Vagina (tissue), 2 donors: Measurements from ENCODE around the gene ETV7. TPM values are rescaled to one million over a fixed set of nuclear protein-coding genes. Genes with fewer than 3 reads are reported as not detected.

ENCODE experiments used
- DNase-seq, 2 donors: peaks; one replicate each; pipeline ENCODE4 v3.0.0-alpha.2; 2017; ENCODE audit errors: extremely low spot score in 2 of 2
- H3K27ac ChIP-seq: fragments of 200-600 bp; sonication (generic); one replicate; pipeline ENCODE4 v1.5.1; 2019
- H3K27me3 ChIP-seq: fragments of 200-600 bp; sonication (generic); one replicate; pipeline ENCODE4 v1.5.1; 2019
- H3K36me3 ChIP-seq, 2 donors: fragments of 200-600 bp; sonication (generic); one replicate each; pipeline ENCODE4 v1.5.1; 2017 to 2019
- H3K4me1 ChIP-seq: fragments of 200-600 bp; sonication (generic); one replicate; pipeline ENCODE4 v1.5.1; 2019
- H3K4me3 ChIP-seq, 2 donors: fragments of 200-600 bp; sonication (generic); 1 replicate in 1 of 2; 2 replicates in 1 of 2; pipeline ENCODE4 v1.5.1; 2016 to 2019
- H3K9me3 ChIP-seq: fragments of 200-600 bp; sonication (generic); one replicate; pipeline ENCODE4 v1.5.1; 2019
- CTCF ChIP-seq, 3 experiments: fragments of 450-650 bp in 2 of 3; fragments of 200-600 bp in 1 of 3; sonication (generic) in 1 of 3; IDR thresholded peaks; one replicate each; pipeline ENCODE4 v1.5.1; 2017 to 2019; ENCODE audit warnings: antibody characterized with exemption in 3 of 3, mild to moderate bottlenecking in 2 of 3, moderate library complexity in 2 of 3
- POLR2A ChIP-seq, 2 donors: fragments of 450-650 bp; IDR thresholded peaks; one replicate each; pipeline ENCODE4 v1.6.1; 2017; ENCODE audit warnings: antibody characterized with exemption in 2 of 2, mild to moderate bottlenecking in 2 of 2, moderate library complexity in 2 of 2
- POLR2AphosphoS5 ChIP-seq, 2 donors: sonication (generic); formaldehyde crosslinking; IDR thresholded peaks; one replicate each; pipeline ENCODE4 v1.9.0; 2017; ENCODE audit warnings: antibody characterized with exemption in 2 of 2, mild to moderate bottlenecking in 2 of 2, low read depth in 1 of 2; ENCODE audit not compliant: insufficient read depth in 1 of 2
- intact Hi-C: fragments of 100-400 bp; cut with DNase I; formaldehyde crosslinking; loops from one replicate; pipeline ENCODE4 v1.15.1; 2023
- total RNA-seq: library from RNA; depleted of rRNA; stranded (reverse); fragments of >200 nt; gene quantifications from one replicate; pipeline ENCODE4 v1.2.3, GENCODE V29; 2016

The ETV7 gene
- total RNA-seq, 1 donor from 2014 or later, result 2.2 TPM

GRCh38 chr6:36319436-36319762 is 68.1 kb downstream of the ETV7 start:
- H3K27me3 ChIP-seq, result no peaks in the 10 kb centered on the region
- H3K4me3 ChIP-seq, result no peak overlapping the region
- H3K27ac ChIP-seq, result no peak overlapping the region
- DNase-seq, result no peak
- intact Hi-C loops, result no loop called here
- no peaks in the 10 kb centered on the region for H3K9me3 ChIP-seq
- H3K36me3 ChIP-seq, result no peaks in the 10 kb centered on the region
- TF ChIP-seq POLR2AphosphoS5 (IDR thresholded peaks at IDR 0.05; ENCODE audit: insufficient read depth in 1 of 2, low read depth in 1 of 2) (no peak), POLR2A (IDR thresholded peaks at IDR 0.05) (no peak), CTCF (IDR thresholded peaks at IDR 0.05) (no peak)
- H3K4me1 ChIP-seq, result no peaks in the 10 kb centered on the region

- DNase-seq, result no peak
- Histone ChIP-seq H3K4me3 (no peak overlapping the region), H3K27ac (no peak overlapping the region), H3K4me1 (no peaks in the 10 kb centered on the region), H3K9me3 (no peaks in the 10 kb centered on the region), H3K36me3 (no peaks in the 10 kb centered on the region), H3K27me3 (no peaks in the 10 kb centered on the region)
- intact Hi-C loops, result no loop called here
- TF ChIP-seq CTCF (IDR thresholded peaks at IDR 0.05) (no peak), POLR2A (IDR thresholded peaks at IDR 0.05) (no peak), POLR2AphosphoS5 (IDR thresholded peaks at IDR 0.05; ENCODE audit: insufficient read depth in 1 of 2, low read depth in 1 of 2) (no peak)
Observed at GRCh38 chr6:36318690-36319435, 68.6 kb downstream of the ETV7 start.

DNA sequence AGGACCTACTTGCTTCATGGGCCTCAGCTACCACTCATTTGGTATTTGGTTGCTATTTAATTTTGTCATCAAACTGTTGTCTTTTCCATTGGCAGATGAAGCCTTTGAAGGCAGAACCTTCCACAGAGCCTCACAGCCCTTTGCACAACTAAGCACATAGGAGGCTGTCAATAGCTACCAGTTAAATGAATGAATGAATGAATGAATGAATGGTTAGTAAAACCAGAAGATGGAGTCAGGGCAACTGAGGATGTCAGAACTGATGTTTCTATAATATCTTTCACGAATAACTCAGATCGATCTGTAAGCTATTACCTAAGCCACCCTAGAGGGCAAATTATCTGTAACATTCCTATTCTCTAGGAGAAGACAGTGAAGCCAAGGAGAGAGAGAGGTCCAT is 69.8 kb downstream of the ETV7 start:
- intact Hi-C loops, result no loop called here
- H3K27ac ChIP-seq, result no peak overlapping the region
- TF ChIP-seq CTCF (IDR thresholded peaks at IDR 0.05), result no peak

More for the DNA sequence above, 69.8 kb downstream of the ETV7 start:
- H3K9me3 ChIP-seq, result no peaks in the 10 kb centered on the region
- no peak for DNase-seq
- H3K27me3 ChIP-seq, result no peaks in the 10 kb centered on the region
- H3K4me3 ChIP-seq, result no peak overlapping the region
- H3K4me1 ChIP-seq, result no peaks in the 10 kb centered on the region
- H3K36me3 ChIP-seq, result no peaks in the 10 kb centered on the region

Other genes with a start within 250 kb of the ETV7 start
- gene BRPF3, start 190.9 kb downstream of the ETV7 start, total RNA-seq, result 18.7 TPM
- gene PNPLA1, start 117.6 kb downstream of the ETV7 start, total RNA-seq, result not detected
- gene BNIP5, start 50.8 kb downstream of the ETV7 start, total RNA-seq, result not detected
- not detected for gene PXT1, start 55.2 kb upstream of the ETV7 start, total RNA-seq
- 30.0 TPM for gene KCTD20, start 55.3 kb upstream of the ETV7 start, total RNA-seq
- gene STK38, start 159.8 kb upstream of the ETV7 start, total RNA-seq, result 31.9 TPM
- gene SRSF3, start 206.7 kb upstream of the ETV7 start, total RNA-seq, result 144 TPM